Esophagus muscularis mucosa (tissue), 4 donors: ENCODE measurements around the gene KCNE2.

Experiments used
- CTCF ChIP-seq, 3 experiments: fragments of 200-600 bp in 2 of 3; fragments of 450-650 bp in 1 of 3; sonication (generic) in 2 of 3; IDR thresholded peaks; one replicate each; pipeline ENCODE4 v1.5.1; 2017 to 2019; ENCODE audit warnings: antibody characterized with exemption in 3 of 3, mild to moderate bottlenecking in 2 of 3, moderate library complexity in 1 of 3
- EP300 ChIP-seq: sonication (generic); formaldehyde crosslinking; IDR thresholded peaks from one replicate; pipeline ENCODE4 v1.6.1; 2017; ENCODE audit warnings: antibody characterized with exemption
- POLR2A ChIP-seq: fragments of 450-650 bp; IDR thresholded peaks from one replicate; pipeline ENCODE4 v1.6.1; 2017; ENCODE audit warnings: antibody characterized with exemption, moderate library complexity, mild to moderate bottlenecking, low read depth

GRCh38 chr21:34331726-34332125 lies 32.1 kb upstream of the KCNE2 start:
- TF ChIP-seq CTCF (IDR thresholded peaks at IDR 0.05): no peak
- TF ChIP-seq EP300: no peak
- no peak for TF ChIP-seq POLR2A
